CD4-positive, alpha-beta T cell (primary cell): ENCODE measurements around the gene HYAL4. TPM values are rescaled to one million over a fixed set of nuclear protein-coding genes. Genes with fewer than 3 reads are reported as not detected.

ENCODE experiments used
- ATAC-seq: fragments of 200-7000 bp; cut with Tn5 transposase; one replicate; pipeline ENCODE4 v1.10.0; 2022; ENCODE audit warnings: mild to moderate bottlenecking; ENCODE audit not compliant: poor library complexity
- CTCF ChIA-PET: fragments of 350-600 bp; sonication (Branson Sonifier 250); formaldehyde crosslinking; loops from one replicate; lab custom pipeline; 2021; ENCODE audit warnings: antibody characterized with exemption, inconsistent platforms; lab: Charles Lee
- POLR2A ChIA-PET: fragments of 350-600 bp; sonication (Branson Sonifier 250); formaldehyde crosslinking; loops from one replicate; lab custom pipeline; 2021; ENCODE audit warnings: antibody characterized with exemption, inconsistent platforms; lab: Charles Lee
- DNase-seq, 14 experiments: peaks; one replicate each; pipeline ENCODE4 v3.0.0-alpha.2; 2013 to 2020; ENCODE audit warnings: mixed read lengths in 2 of 14
- H3K27ac ChIP-seq, 2 donors: one replicate each; pipeline versions ENCODE4 v1.5.1 to v1.7.0; 2013; ENCODE audit warnings: low read length in 2 of 2, low read depth in 1 of 2, mild to moderate bottlenecking in 1 of 2
- H3K27me3 ChIP-seq, 2 experiments: 1 replicate in 1 of 2; 2 replicates in 1 of 2; pipeline versions ENCODE4 v1.6.1 to v1.7.0; 2013; ENCODE audit warnings: low read length in 2 of 2, control low read depth in 1 of 2, mild to moderate bottlenecking in 1 of 2, moderate library complexity in 1 of 2; ENCODE audit not compliant: insufficient read depth in 2 of 2, control insufficient read depth in 1 of 2
- H3K36me3 ChIP-seq: one replicate; pipeline ENCODE4 v1.6.1; 2013; ENCODE audit warnings: low read length, control low read depth; ENCODE audit not compliant: insufficient read depth
- H3K4me1 ChIP-seq: one replicate; pipeline ENCODE4 v1.6.1; 2013; ENCODE audit warnings: low read length, control low read depth; ENCODE audit not compliant: insufficient read depth
- H3K4me3 ChIP-seq: one replicate; pipeline ENCODE4 v1.5.1; 2013; ENCODE audit warnings: mild to moderate bottlenecking, low read length, moderate library complexity
- H3K9me3 ChIP-seq, 2 experiments: 1 replicate in 1 of 2; 2 replicates in 1 of 2; pipeline versions ENCODE4 v1.6.1 to v1.7.0; 2013; ENCODE audit warnings: low read length in 2 of 2, mild to moderate bottlenecking in 2 of 2, control low read depth in 1 of 2, moderate library complexity in 1 of 2; ENCODE audit not compliant: control insufficient read depth in 1 of 2, insufficient read depth in 1 of 2
- H3K27ac Mint-ChIP-seq: one replicate; pipeline ENCODE4 v1.8.0; 2020; ENCODE audit warnings: mixed read lengths
- H3K27me3 Mint-ChIP-seq: one replicate; pipeline ENCODE4 v1.8.0; 2021; ENCODE audit warnings: mixed read lengths
- H3K36me3 Mint-ChIP-seq: one replicate; pipeline ENCODE4 v1.8.0; 2021; ENCODE audit warnings: low read depth, mixed read lengths
- H3K4me1 Mint-ChIP-seq: one replicate; pipeline ENCODE4 v1.8.0; 2021; ENCODE audit warnings: low read depth, mixed read lengths
- H3K4me3 Mint-ChIP-seq: one replicate; pipeline ENCODE4 v1.8.0; 2020; ENCODE audit warnings: mild to moderate bottlenecking, mixed read lengths
- H3K9me3 Mint-ChIP-seq: one replicate; pipeline ENCODE4 v1.8.0; 2020; ENCODE audit warnings: mixed read lengths
- CTCF ChIP-seq: fragments of 200-600 bp; IDR thresholded peaks from one replicate; pipeline ENCODE4 v1.8.0; 2022; ENCODE audit warnings: antibody characterized with exemption, mild to moderate bottlenecking
- intact Hi-C, 2 experiments: fragments of 100-400 bp; cut with DNase I in 1 of 2; cut with micrococcal nuclease in 1 of 2; formaldehyde crosslinking; loops; one replicate each; pipeline versions ENCODE4 v1.15.1 to v1.9.0; 2023 to 2025; cut with DNase I, micrococcal nuclease
- total RNA-seq, 174 experiments: library from RNA in 2 of 174; stranded (reverse) in 2 of 174; gene quantifications; one replicate each; pipeline ENCODE4 v1.2.3 and lab custom pipeline; 2021 to 2026

The HYAL4 gene
- total RNA-seq, 2 experiments from 2014 or later: 0.14 TPM; not detected in 1

GRCh38 chr7:123821320-123821719 is 23.6 kb upstream of the HYAL4 start:
- intact Hi-C loops: no loop called here
- Mint-ChIP-seq H3K4me1 (peaks cover 15% of the 10 kb centered on the region), H3K27ac (no peak overlapping the region), H3K4me3 (no peak overlapping the region), H3K9me3 (no peaks in the 10 kb centered on the region), H3K36me3 (no peaks in the 10 kb centered on the region), H3K27me3 (peaks cover 4% of the 10 kb centered on the region)
- ChIA-PET POLR2A (no interaction called here), CTCF (no interaction called here)
- Histone ChIP-seq H3K27me3 (no peaks in the 10 kb centered on the region), H3K9me3 (no peaks in the 10 kb centered on the region), H3K36me3 (no peaks in the 10 kb centered on the region), H3K4me1 (peaks cover 4% of the 10 kb centered on the region), H3K4me3 (no peak overlapping the region), H3K27ac (no peak overlapping the region)
- TF ChIP-seq CTCF: no peak
- no peak for ATAC-seq
- no peak for DNase-seq

- H3K27me3 Mint-ChIP-seq: peaks cover 10% of the 10 kb centered on the region
- H3K27ac Mint-ChIP-seq: no peak overlapping the region
- DNase-seq (peak in 2 of 14 experiments; percentile 27 to 34), ATAC-seq (peak; percentile 26)
- H3K9me3 ChIP-seq: no peaks in the 10 kb centered on the region
- intact Hi-C loops: no loop called here
- peaks cover 4% of the 10 kb centered on the region for H3K4me1 ChIP-seq
- no peak overlapping the region for H3K27ac ChIP-seq
- POLR2A ChIA-PET: no interaction called here
- no peak overlapping the region for H3K4me3 ChIP-seq
- H3K27me3 ChIP-seq: no peaks in the 10 kb centered on the region
- H3K4me3 Mint-ChIP-seq: no peak overlapping the region
- H3K36me3 Mint-ChIP-seq: no peaks in the 10 kb centered on the region
- peaks cover 15% of the 10 kb centered on the region for H3K4me1 Mint-ChIP-seq
- no peaks in the 10 kb centered on the region for H3K9me3 Mint-ChIP-seq
- CTCF ChIA-PET: no interaction called here
- no peaks in the 10 kb centered on the region for H3K36me3 ChIP-seq
- no peak for TF ChIP-seq CTCF
Measured at GRCh38 chr7:123823898-123824753, 20.8 kb upstream of the HYAL4 start.

GRCh38 chr7:123824754-123825067 is 20.3 kb upstream of the HYAL4 start:
- Mint-ChIP-seq H3K27ac (no peak overlapping the region), H3K36me3 (no peaks in the 10 kb centered on the region), H3K9me3 (no peaks in the 10 kb centered on the region), H3K4me1 (peaks cover 15% of the 10 kb centered on the region), H3K27me3 (peaks cover 10% of the 10 kb centered on the region), H3K4me3 (no peak overlapping the region)
- no peaks in the 10 kb centered on the region for H3K9me3 ChIP-seq
- H3K27me3 ChIP-seq: no peaks in the 10 kb centered on the region
- peaks cover 4% of the 10 kb centered on the region for H3K4me1 ChIP-seq
- TF ChIP-seq CTCF: no peak
- no peaks in the 10 kb centered on the region for H3K36me3 ChIP-seq
- DNase-seq (no peak), ATAC-seq (no peak)
- H3K27ac ChIP-seq: no peak overlapping the region
- intact Hi-C loops: no loop called here
- ChIA-PET CTCF (no interaction called here), POLR2A (no interaction called here)
- no peak overlapping the region for H3K4me3 ChIP-seq
